SJSA1 (cell line): ENCODE data around the gene ZSWIM6. TPM values are rescaled to one million over a fixed set of nuclear protein-coding genes. Genes with fewer than 3 reads are reported as not detected.

Experiments
- DNase-seq, 2 experiments: peaks; one replicate each; pipeline ENCODE4 v3.0.0-alpha.2; 2015 to 2020; ENCODE audit warnings: low spot score in 2 of 2, low read depth in 1 of 2
- H3K27ac ChIP-seq: fragments of 250-450 bp; sonication (Bioruptor Pico); 2 replicates; pipeline ENCODE4 v1.5.1; 2020; ENCODE audit warnings: mild to moderate bottlenecking, moderate library complexity
- H3K27me3 ChIP-seq: fragments of 250-450 bp; sonication (Bioruptor Pico); replicated peaks from 2 replicates; pipeline ENCODE4 v1.5.1; 2020; ENCODE audit warnings: mild to moderate bottlenecking, moderate library complexity
- H3K36me3 ChIP-seq: fragments of 250-450 bp; sonication (Bioruptor Pico); 2 replicates; pipeline ENCODE4 v1.5.1; 2020; ENCODE audit warnings: mild to moderate bottlenecking
- H3K4me1 ChIP-seq: fragments of 250-450 bp; sonication (Bioruptor Pico); replicated peaks from 2 replicates; pipeline ENCODE4 v1.6.1; 2021; ENCODE audit warnings: mild to moderate bottlenecking
- H3K4me3 ChIP-seq: fragments of 250-450 bp; sonication (Bioruptor Pico); 2 replicates; pipeline ENCODE4 v1.5.1; 2020; ENCODE audit warnings: mild to moderate bottlenecking
- H3K9me3 ChIP-seq: fragments of 250-450 bp; sonication (Bioruptor Pico); replicated peaks from 2 replicates; pipeline ENCODE4 v1.5.1; 2020; ENCODE audit warnings: mild to moderate bottlenecking
- total RNA-seq: library from RNA; depleted of rRNA; stranded (reverse); fragments of >200 nt; shearing (Covaris generic); gene quantifications from 2 replicates; pipeline ENCODE4 v1.2.3, GENCODE V29; 2014

ZSWIM6 gene
- total RNA-seq, 1 experiment from 2014 or later, result 13.1 TPM

GRCh38 chr5:61298580-61298979 lies 33.5 kb upstream of the ZSWIM6 start:
- Histone ChIP-seq H3K4me1 (peaks cover 48% of the 10 kb centered on the region), H3K27me3 (no peaks in the 10 kb centered on the region), H3K27ac (peak overlapping the region; percentile 95), H3K4me3 (no peak overlapping the region), H3K36me3 (peaks cover 5% of the 10 kb centered on the region; the same call in 1 of the 2 replicates), H3K9me3 (no peaks in the 10 kb centered on the region)
- DNase-seq, result no peak

GRCh38 chr5:61299261-61299681 lies 32.8 kb upstream of the ZSWIM6 start:
- H3K27ac ChIP-seq, result peak overlapping the region; percentile 95

GRCh38 chr5:61301341-61302199 lies 30.5 kb upstream of the ZSWIM6 start:
- Histone ChIP-seq H3K27me3 (no peaks in the 10 kb centered on the region), H3K27ac (peak overlapping the region; percentile 95), H3K4me3 (peak overlapping the region; percentile 35), H3K9me3 (no peaks in the 10 kb centered on the region), H3K36me3 (no peaks in the 10 kb centered on the region), H3K4me1 (peaks cover 66% of the 10 kb centered on the region)
- peak; percentile 95 for DNase-seq

More at GRCh38 chr5:61299261-61299681, 32.8 kb upstream of the ZSWIM6 start:
- H3K27me3 ChIP-seq, result no peaks in the 10 kb centered on the region
- H3K9me3 ChIP-seq, result no peaks in the 10 kb centered on the region
- H3K4me1 ChIP-seq, result peaks cover 48% of the 10 kb centered on the region
- no peak overlapping the region for H3K4me3 ChIP-seq
- no peaks in the 10 kb centered on the region for H3K36me3 ChIP-seq
- DNase-seq, result peak in 1 of 2 experiments; percentile 60

GRCh38 chr5:61302200-61302563 lies 29.9 kb upstream of the ZSWIM6 start:
- no peaks in the 10 kb centered on the region for H3K36me3 ChIP-seq
- DNase-seq, result no peak
- peak overlapping the region; percentile 95 for H3K27ac ChIP-seq
- peaks cover 68% of the 10 kb centered on the region for H3K4me1 ChIP-seq
- no peaks in the 10 kb centered on the region for H3K27me3 ChIP-seq
- H3K4me3 ChIP-seq, result peak overlapping the region; percentile 35
- no peaks in the 10 kb centered on the region for H3K9me3 ChIP-seq

- peak overlapping the region; percentile 95 for H3K27ac ChIP-seq
- peak overlapping the region; percentile 35 for H3K4me3 ChIP-seq
- no peaks in the 10 kb centered on the region for H3K27me3 ChIP-seq
- peak in 1 of 2 experiments; percentile 40 for DNase-seq
- H3K9me3 ChIP-seq, result no peaks in the 10 kb centered on the region
- no peaks in the 10 kb centered on the region for H3K36me3 ChIP-seq
- peaks cover 77% of the 10 kb centered on the region for H3K4me1 ChIP-seq
Measured at GRCh38 chr5:61303346-61303745, 28.7 kb upstream of the ZSWIM6 start.

GRCh38 chr5:61304590-61305381 lies 27.3 kb upstream of the ZSWIM6 start:
- Histone ChIP-seq H3K27me3 (no peaks in the 10 kb centered on the region), H3K4me3 (peak overlapping the region; percentile 35), H3K4me1 (peaks cover 72% of the 10 kb centered on the region), H3K9me3 (no peaks in the 10 kb centered on the region), H3K36me3 (no peaks in the 10 kb centered on the region), H3K27ac (peak overlapping the region; percentile 95)
- peak; percentile 91 to 95 for DNase-seq

- H3K4me3 ChIP-seq, result peak overlapping the region; percentile 19
- no peaks in the 10 kb centered on the region for H3K36me3 ChIP-seq
- peak overlapping the region; percentile 95 for H3K27ac ChIP-seq
- peak; percentile 92 to 96 for DNase-seq
- peaks cover 60% of the 10 kb centered on the region for H3K4me1 ChIP-seq
- H3K9me3 ChIP-seq, result no peaks in the 10 kb centered on the region
- H3K27me3 ChIP-seq, result no peaks in the 10 kb centered on the region
Measured at GRCh38 chr5:61306531-61307131, 25.4 kb upstream of the ZSWIM6 start.

- H3K27ac ChIP-seq, result peak overlapping the region; percentile 95
- peaks cover 62% of the 10 kb centered on the region for H3K4me1 ChIP-seq
- H3K36me3 ChIP-seq, result no peaks in the 10 kb centered on the region
- DNase-seq, result no peak
- H3K9me3 ChIP-seq, result no peaks in the 10 kb centered on the region
- H3K4me3 ChIP-seq, result 0 out of 2 replicates have a peak overlapping the region, but pooled peaks have one; percentile 4
- H3K27me3 ChIP-seq, result no peaks in the 10 kb centered on the region
Measured at GRCh38 chr5:61307191-61307590, 24.9 kb upstream of the ZSWIM6 start.

- H3K27me3 ChIP-seq, result no peaks in the 10 kb centered on the region
- no peak for DNase-seq
- H3K9me3 ChIP-seq, result no peaks in the 10 kb centered on the region
- peak overlapping the region; percentile 95 for H3K27ac ChIP-seq
- peaks cover 62% of the 10 kb centered on the region for H3K4me1 ChIP-seq
- H3K36me3 ChIP-seq, result no peaks in the 10 kb centered on the region
- H3K4me3 ChIP-seq, result no peak overlapping the region
Measured at GRCh38 chr5:61307611-61308010, 24.4 kb upstream of the ZSWIM6 start.

GRCh38 chr5:61308712-61309111 lies 23.3 kb upstream of the ZSWIM6 start:
- Histone ChIP-seq H3K4me3 (no peak overlapping the region), H3K27ac (peak overlapping the region; percentile 95; the same call in 1 of the 2 replicates)
- DNase-seq, result peak in 1 of 2 experiments; percentile 14

GRCh38 chr5:61309115-61309514 lies 22.9 kb upstream of the ZSWIM6 start:
- 0 out of 2 replicates have a peak overlapping the region, but pooled peaks have one; percentile 95 for H3K27ac ChIP-seq
- no peak overlapping the region for H3K4me3 ChIP-seq
- H3K36me3 ChIP-seq, result no peaks in the 10 kb centered on the region
- H3K27me3 ChIP-seq, result no peaks in the 10 kb centered on the region
- DNase-seq, result no peak
- H3K9me3 ChIP-seq, result no peaks in the 10 kb centered on the region
- peaks cover 72% of the 10 kb centered on the region for H3K4me1 ChIP-seq

More at GRCh38 chr5:61308712-61309111, 23.3 kb upstream of the ZSWIM6 start:
- H3K9me3 ChIP-seq, result no peaks in the 10 kb centered on the region
- no peaks in the 10 kb centered on the region for H3K36me3 ChIP-seq
- peaks cover 68% of the 10 kb centered on the region for H3K4me1 ChIP-seq
- H3K27me3 ChIP-seq, result no peaks in the 10 kb centered on the region

- Histone ChIP-seq H3K36me3 (no peaks in the 10 kb centered on the region), H3K27ac (peak overlapping the region; percentile 74; the same call in 1 of the 2 replicates), H3K4me3 (no peak overlapping the region), H3K27me3 (no peaks in the 10 kb centered on the region), H3K9me3 (no peaks in the 10 kb centered on the region), H3K4me1 (peaks cover 71% of the 10 kb centered on the region)
- DNase-seq, result no peak
Measured at GRCh38 chr5:61311056-61311610, 20.9 kb upstream of the ZSWIM6 start.
